GM21367 (cell line): ENCODE measurements around the gene LRRIQ4.

ENCODE experiments used
- ATAC-seq: cut with Tn5 transposase; IDR thresholded peaks from one replicate; pipeline ENCODE4 v1.9.1; 2021; ENCODE audit not compliant: unreplicated experiment

LRRIQ4 gene

GRCh38 chr3:169850618-169851017 lies 37.9 kb downstream of the LRRIQ4 start:
- no peak for ATAC-seq

DNA sequence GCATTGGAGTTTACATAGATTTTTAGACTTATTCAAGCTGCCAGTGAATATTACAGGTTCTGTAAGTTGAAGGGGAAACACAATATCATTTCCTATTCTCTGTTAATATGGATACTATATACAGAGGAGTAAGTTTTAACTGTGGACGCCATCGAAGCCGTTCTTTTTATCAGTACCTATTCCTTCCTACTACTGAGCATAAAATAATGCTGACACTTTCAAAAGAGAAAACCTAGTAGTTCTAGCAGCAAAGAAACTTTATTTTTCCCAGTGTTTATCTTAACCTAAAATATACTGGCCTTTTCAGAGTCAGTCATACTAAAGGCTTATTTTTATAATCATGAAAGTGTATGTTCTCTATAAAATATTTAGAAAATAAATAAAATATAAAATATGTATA lies 42.8 kb downstream of the LRRIQ4 start:
- no peak for ATAC-seq

DNA sequence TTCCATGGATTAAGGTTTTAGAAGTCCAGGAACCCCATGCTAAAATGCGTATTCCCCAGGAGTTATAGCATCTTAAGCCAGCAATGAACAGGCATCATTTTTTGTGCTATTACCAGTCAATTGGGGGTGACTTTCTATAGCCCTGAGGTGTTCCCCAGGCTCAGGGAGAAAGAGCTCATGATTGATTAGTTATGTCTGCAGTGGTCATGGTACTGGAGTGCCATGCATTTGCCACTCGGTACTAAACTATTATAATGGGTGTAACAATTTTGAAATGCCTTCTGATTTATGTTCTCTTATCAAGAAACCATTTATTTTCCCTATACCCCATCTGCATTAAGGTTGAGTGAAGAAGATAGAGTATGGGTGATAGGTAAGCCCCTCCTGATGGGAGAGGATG lies 45.1 kb downstream of the LRRIQ4 start:
- no peak for ATAC-seq

DNA sequence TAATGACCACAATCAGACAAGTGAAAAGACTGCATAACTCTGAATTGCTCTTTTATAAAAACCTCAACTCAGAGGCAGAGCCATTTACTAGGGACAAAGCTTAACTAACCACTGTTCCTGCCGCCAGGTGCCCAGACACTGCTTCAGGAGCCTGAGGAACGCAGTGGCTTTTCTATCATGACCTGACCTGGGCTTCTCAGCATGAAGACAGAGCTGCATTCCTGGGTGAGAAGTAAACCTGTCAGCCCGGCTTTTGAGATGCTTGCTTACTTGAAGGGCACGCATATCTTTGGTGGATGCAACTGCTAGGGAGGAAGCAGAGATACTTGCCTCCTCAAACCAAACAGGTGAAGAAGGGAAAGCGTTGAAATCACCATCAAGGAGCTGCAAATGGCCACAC lies 49.2 kb downstream of the LRRIQ4 start:
- no peak for ATAC-seq

DNA sequence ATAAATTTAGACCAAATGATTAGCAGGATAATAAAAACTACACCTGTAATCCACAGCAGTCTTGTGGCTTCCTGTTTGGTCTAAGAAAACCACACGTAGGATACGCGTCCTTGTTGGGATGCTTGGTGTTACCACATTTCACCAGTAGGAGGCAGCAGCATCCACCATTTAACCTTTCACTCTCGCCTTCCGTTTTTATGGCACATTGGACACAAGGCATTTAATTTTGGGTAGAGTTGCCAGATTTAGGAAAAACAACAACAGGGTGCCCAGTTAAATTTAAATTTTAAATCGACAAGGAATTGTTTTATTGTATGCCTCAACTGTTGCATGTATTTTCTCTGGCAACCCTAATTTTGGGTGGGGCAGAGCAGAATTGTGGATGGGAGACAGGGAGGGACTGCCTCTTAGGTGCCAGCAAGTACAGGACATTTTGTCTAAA lies 50.8 kb downstream of the LRRIQ4 start:
- ATAC-seq = peak; percentile 80

DNA sequence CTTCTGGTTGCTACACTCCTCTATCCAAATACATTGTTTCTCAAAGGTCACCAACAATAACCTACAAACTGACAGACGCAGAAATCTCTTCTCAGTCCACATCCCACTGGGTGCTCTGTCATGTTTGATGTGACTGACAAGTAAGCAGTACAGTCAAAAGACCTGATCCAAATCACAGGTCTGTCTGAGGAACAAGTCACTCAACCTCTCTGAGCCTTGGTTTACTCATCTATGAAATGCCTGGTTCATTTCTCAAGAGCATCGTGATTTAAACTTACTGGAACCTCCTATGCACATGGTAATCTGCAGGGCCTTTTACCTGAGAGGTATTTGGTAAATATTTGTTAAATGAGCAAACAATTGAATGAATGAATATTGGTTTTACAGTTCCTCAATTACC lies 51.6 kb downstream of the LRRIQ4 start:
- ATAC-seq = no peak

DNA sequence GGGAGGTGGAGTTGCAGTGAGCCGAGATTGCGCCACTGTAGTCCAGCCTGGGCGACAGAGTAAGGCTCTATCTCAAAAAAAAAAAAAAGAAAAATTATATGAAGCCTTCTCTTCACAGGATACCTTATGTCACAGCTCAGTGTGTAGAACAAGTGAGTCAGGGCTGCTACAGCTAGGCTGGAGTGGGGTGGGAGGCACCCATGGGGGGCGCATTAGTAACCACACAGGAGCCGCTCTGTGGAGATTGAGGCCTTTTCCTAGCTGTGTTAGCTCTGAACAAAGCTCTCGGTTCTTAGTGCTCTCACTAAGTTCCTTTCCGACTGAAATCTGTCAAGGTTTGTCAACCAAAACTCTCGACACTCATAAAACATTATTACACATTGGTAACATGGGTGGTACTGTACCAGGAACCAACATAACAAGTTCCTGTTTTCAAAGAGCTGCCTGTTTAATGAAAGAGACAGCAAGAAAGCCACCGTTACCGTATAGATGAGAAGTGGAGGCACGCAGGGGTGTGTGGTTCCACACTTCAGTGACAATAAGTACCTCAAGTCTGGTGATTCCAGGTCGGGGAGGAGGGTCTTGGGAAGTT lies 52.6 kb downstream of the LRRIQ4 start:
- ATAC-seq = no peak

DNA sequence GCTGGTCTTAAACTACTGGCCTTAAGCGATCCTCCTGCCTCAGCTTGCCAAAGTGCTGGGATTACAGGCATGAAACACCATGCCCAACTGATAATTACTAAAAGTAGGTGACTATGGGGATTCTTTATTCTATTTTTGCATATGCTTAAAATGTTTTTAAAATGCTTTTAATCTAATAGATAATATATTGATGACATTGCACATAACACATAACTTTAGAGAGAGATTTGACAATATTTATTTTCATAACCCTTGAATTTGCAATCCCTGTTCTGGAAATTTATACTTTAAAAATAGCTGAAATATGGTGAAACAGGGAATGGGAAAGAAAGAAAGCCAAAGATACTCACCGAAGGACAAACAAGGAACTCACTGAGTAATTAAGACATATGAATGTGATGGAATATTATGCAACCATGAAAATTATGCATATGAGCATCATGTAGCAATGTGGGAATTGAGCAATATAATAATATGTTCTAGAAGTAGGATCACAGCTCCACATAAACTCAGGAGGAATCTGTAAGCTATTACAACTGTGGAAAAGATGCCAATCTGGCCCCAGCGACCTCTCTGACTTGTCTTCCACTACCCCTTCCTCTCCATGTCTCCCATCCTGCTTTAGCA lies 55.0 kb downstream of the LRRIQ4 start:
- ATAC-seq = no peak

DNA sequence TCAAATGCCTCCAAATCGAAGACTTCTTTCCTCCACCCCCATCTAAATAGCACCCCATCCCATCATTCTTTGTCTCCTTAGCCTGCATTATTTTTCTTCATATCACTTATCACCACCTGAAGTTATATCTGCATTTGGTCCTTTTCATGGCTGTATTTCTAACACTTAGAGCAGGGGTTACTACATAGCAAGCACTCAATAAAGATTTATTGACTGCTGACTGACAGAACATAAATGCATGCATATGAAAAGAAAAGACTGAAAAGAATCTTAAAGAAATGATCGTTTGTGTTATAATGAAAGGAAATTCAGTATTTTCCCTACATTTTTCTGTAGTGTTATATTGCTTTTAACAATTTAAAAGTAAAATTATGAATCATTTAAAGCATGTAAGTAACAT lies 55.7 kb downstream of the LRRIQ4 start:
- ATAC-seq = no peak

- ATAC-seq = no peak
Observed at GRCh38 chr3:169869484-169870220, 57.0 kb downstream of the LRRIQ4 start, which contains the start of gene LRRC31. TSS of gene LRRC31 (minus strand) at chr3:169869935. CDS start at chr3:169869807, 128 bp downstream.

- no peak for ATAC-seq
Observed at GRCh38 chr3:169871129-169871886, 58.6 kb downstream of the LRRIQ4 start.

DNA sequence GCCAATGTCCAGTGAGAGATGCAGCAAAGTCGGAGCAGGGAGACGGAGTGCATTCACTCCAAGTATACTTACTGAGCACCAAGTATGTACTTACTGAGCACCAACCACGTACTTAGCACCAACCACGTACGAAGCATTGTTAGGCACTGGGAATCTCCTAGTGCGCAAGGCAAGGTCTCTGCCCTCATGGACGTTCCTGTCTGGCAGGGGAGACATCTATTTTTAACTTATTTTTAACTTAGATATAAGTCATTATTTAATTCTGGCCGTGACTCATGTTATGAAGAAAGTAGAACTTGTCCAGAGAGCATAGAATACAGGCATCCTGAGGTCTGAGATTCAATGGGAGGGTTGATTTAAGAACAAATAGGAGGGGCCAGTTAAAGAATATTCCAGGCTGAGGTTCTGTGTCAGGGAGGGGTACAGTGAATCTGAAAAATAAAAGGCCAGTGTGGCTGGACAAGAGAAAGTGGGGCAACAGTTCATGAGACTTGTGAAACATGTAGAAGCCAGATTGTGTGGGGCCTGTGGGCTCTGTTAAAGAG lies 66.4 kb downstream of the LRRIQ4 start:
- ATAC-seq = no peak

GRCh38 chr3:169879845-169880575 lies 67.3 kb downstream of the LRRIQ4 start:
- no peak for ATAC-seq

- no peak for ATAC-seq
Observed at GRCh38 chr3:169880576-169881250, 68.0 kb downstream of the LRRIQ4 start.

DNA sequence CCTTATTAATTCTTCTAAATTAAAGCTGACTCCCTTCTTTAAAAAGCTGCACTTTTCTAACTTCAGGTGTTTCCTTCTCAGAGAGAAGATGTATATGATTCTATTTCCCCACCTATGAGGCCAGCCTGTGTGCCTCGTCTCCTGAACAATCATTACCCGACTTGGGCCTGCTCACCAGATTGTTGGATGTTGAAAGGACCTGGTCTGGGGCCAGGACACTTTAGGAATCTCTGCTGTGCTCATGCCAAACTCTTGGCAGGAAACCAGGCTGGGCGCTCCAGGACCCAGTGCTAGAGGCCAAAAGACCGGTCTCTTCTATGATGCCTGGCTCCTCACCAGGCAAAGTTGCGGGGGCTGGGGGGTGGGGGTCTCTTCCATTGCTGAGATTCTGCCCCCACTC lies 74.0 kb downstream of the LRRIQ4 start:
- ATAC-seq = no peak
